Small intestine (tissue), 7 donors: ENCODE data around the gene AGPAT3. TPM values are rescaled to one million over a fixed set of nuclear protein-coding genes. Genes with fewer than 3 reads are reported as not detected.

Experiments
- DNase-seq, 2 donors: peaks; one replicate each; pipeline versions ENCODE4 v3.0.0 to v3.0.0-alpha.2; 2013
- FAIRE-seq: peaks from 2 replicates; lab custom pipeline; 2012; peaks lifted over from hg19 to GRCh38; lab: Jason Lieb, UNC
- H3K27ac ChIP-seq, 3 donors: one replicate each; pipeline ENCODE4 v1.5.1; 2013; ENCODE audit warnings: low read length in 2 of 3, mild to moderate bottlenecking in 2 of 3, control low read depth in 1 of 3, inconsistent platforms in 1 of 3, low read depth in 1 of 3, moderate library complexity in 1 of 3
- H3K27me3 ChIP-seq, 3 donors: one replicate each; pipeline ENCODE4 v1.6.1; 2013; ENCODE audit warnings: low read length in 3 of 3, inconsistent platforms in 1 of 3; ENCODE audit not compliant: control insufficient read depth in 3 of 3, insufficient read depth in 3 of 3
- H3K36me3 ChIP-seq, 3 donors: one replicate each; pipeline ENCODE4 v1.6.1; 2013; ENCODE audit warnings: low read length in 3 of 3, inconsistent platforms in 1 of 3, low read depth in 1 of 3, mild to moderate bottlenecking in 1 of 3, moderate library complexity in 1 of 3; ENCODE audit not compliant: control insufficient read depth in 3 of 3, insufficient read depth in 2 of 3
- H3K4me1 ChIP-seq, 3 donors: one replicate each; pipeline ENCODE4 v1.6.1; 2013; ENCODE audit warnings: low read length in 2 of 3, inconsistent platforms in 1 of 3, low read depth in 1 of 3, mild to moderate bottlenecking in 1 of 3, moderate library complexity in 1 of 3; ENCODE audit not compliant: control insufficient read depth in 3 of 3, insufficient read depth in 2 of 3
- H3K4me3 ChIP-seq, 3 donors: one replicate each; pipeline ENCODE4 v1.5.1; 2013; ENCODE audit warnings: low read length in 3 of 3, control low read depth in 1 of 3, inconsistent platforms in 1 of 3, low read depth in 1 of 3, mild to moderate bottlenecking in 1 of 3, moderate library complexity in 1 of 3
- H3K9me3 ChIP-seq, 2 donors: one replicate each; pipeline ENCODE4 v1.6.1; 2013; ENCODE audit warnings: low read depth in 1 of 2, low read length in 1 of 2; ENCODE audit not compliant: control insufficient read depth in 2 of 2, insufficient read depth in 1 of 2
- WGBS, 3 donors: extraction: QIAGEN DNeasy Blood & Tissue Kit; methylation state at CpG; one replicate each; pipeline ENCODE4 v1.1.7; 2013; 5-methylcytosine and 5-hydroxymethylcytosine counted together
- polyA plus RNA-seq, 4 donors: library from polyadenylated mRNA; stranded (reverse) in 3 of 4; unstranded in 1 of 4; fragments of 200-250 nt in 3 of 4; fragments of 120-200 nt in 1 of 4; gene quantifications; one replicate each; pipeline versions ENCODE4 v1.2.1 to v1.2.3, GENCODE V29; 2013
- donor health status: healthy with polysubstance abuse.
- donor health status: control.
- donor health status: control.
- donor health status: Bipolar disorder and iron deficiency.
- donor health status: healthy.

The AGPAT3 gene
- polyA plus RNA-seq, 4 donors, result 21.3 to 93.2 (median 42.8) TPM

DNA sequence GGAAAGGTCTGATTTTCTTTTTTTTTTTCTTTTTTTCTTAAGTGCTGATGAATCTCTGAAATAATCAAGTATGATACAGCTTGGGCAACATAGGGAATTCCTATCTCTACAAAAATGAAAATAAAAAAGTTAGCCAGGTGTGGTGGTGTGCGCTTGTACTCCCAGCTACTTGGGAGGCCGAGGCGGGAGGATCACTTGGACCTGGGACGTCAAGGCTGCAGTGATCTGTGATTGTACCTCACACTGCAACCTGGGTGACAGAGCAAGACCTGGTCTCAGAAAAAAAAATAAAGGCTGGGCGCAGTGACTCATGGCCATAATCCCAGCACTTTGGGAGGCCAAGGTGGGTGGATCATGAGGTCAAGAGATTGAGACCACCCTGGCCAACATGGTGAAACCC is 153.1 kb downstream of the AGPAT3 start:
- peaks cover 0 to 9% (median 3%) of the 10 kb centered on the region in 3 donors for H3K4me1 ChIP-seq
- DNase-seq (no peak), FAIRE-seq (no peak)
- no peaks in the 10 kb centered on the region for H3K27me3 ChIP-seq
- no peak overlapping the region for H3K27ac ChIP-seq
- WGBS, 3 donors, result 92 to 98% (median 93%) methylated on average over 5 of the region's 5 CpGs
- no peak overlapping the region for H3K4me3 ChIP-seq
- peaks cover 0 to 7% (median 0%) of the 10 kb centered on the region in 3 donors for H3K36me3 ChIP-seq
- H3K9me3 ChIP-seq, result no peaks in the 10 kb centered on the region

GRCh38 chr21:44018813-44019567 is 154.0 kb downstream of the AGPAT3 start:
- peaks cover 0 to 7% (median 0%) of the 10 kb centered on the region in 3 donors for H3K36me3 ChIP-seq
- DNase-seq (no peak), FAIRE-seq (no peak)
- peaks cover 0 to 7% (median 3%) of the 10 kb centered on the region in 3 donors for H3K4me1 ChIP-seq
- 74 to 81% (median 78%) methylated on average over 10 of the region's 10 CpGs for WGBS, 3 donors
- no peak overlapping the region for H3K4me3 ChIP-seq
- H3K27ac ChIP-seq, result no peak overlapping the region
- no peaks in the 10 kb centered on the region for H3K27me3 ChIP-seq
- no peaks in the 10 kb centered on the region for H3K9me3 ChIP-seq

- no peak overlapping the region for H3K4me3 ChIP-seq
- H3K4me1 ChIP-seq, result peaks cover 2 to 7% (median 2%) of the 10 kb centered on the region in 3 donors
- no peak for FAIRE-seq
- H3K27me3 ChIP-seq, result no peaks in the 10 kb centered on the region
- WGBS, 3 donors, result 85 to 96% (median 93%) methylated on average over 8 of the region's 8 CpGs
- H3K27ac ChIP-seq, result no peak overlapping the region
- DNase-seq, result no peak
- H3K9me3 ChIP-seq, result no peaks in the 10 kb centered on the region
- peaks cover 0 to 9% (median 0%) of the 10 kb centered on the region in 3 donors for H3K36me3 ChIP-seq
These were observed 154.5 kb downstream of the AGPAT3 start for GRCh38 chr21:44019568-44019958.

DNA sequence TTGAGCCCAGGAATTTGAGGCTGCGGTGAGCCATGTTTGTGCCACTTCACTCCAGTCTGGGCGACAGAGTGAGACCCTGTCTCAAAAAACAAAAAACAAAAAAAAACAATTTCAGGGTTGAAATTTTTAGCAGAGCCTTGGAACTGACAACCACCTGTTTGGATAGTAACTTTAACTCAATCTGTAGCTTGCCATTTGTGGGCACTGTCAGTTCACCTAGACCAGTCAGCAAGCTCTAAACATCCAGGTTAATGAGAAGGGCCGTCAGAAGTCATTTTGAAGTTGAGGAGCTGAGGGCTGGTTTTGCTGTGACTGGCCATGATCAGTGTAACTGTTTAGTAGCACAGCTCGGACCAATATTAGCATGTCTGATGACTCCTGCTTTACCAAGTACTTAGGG is 155.5 kb downstream of the AGPAT3 start:
- Histone ChIP-seq H3K27ac (no peak overlapping the region), H3K4me3 (no peak overlapping the region), H3K36me3 (peaks cover 0 to 13% (median 0%) of the 10 kb centered on the region in 3 donors), H3K4me1 (peaks cover 2 to 10% (median 7%) of the 10 kb centered on the region in 3 donors), H3K9me3 (no peaks in the 10 kb centered on the region), H3K27me3 (no peaks in the 10 kb centered on the region)
- WGBS, 3 donors, result 77 to 86% (median 85%) methylated on average over 4 of the region's 4 CpGs
- no peak for FAIRE-seq
- no peak for DNase-seq

- Histone ChIP-seq H3K27ac (no peak overlapping the region), H3K9me3 (no peaks in the 10 kb centered on the region), H3K36me3 (peaks cover 0 to 10% (median 0%) of the 10 kb centered on the region in 3 donors), H3K4me1 (peaks cover 2 to 12% (median 8%) of the 10 kb centered on the region in 3 donors), H3K4me3 (no peak overlapping the region), H3K27me3 (no peaks in the 10 kb centered on the region)
- 70 to 82% (median 75%) methylated on average over 1 of the region's 1 CpG for WGBS, 3 donors
- DNase-seq (no peak), FAIRE-seq (no peak)
These were observed 156.0 kb downstream of the AGPAT3 start for GRCh38 chr21:44021064-44021463.

- peaks cover 0 to 3% of the 10 kb centered on the region in 2 donors for H3K9me3 ChIP-seq
- H3K27ac ChIP-seq, result no peak overlapping the region
- H3K36me3 ChIP-seq, result peaks cover 0 to 15% (median 0%) of the 10 kb centered on the region in 3 donors
- DNase-seq (no peak), FAIRE-seq (no peak)
- peaks cover 2 to 14% (median 8%) of the 10 kb centered on the region in 3 donors for H3K4me1 ChIP-seq
- 57 to 70% (median 58%) methylated on average over 1 of the region's 1 CpG for WGBS, 3 donors
- no peak overlapping the region for H3K4me3 ChIP-seq
- no peaks in the 10 kb centered on the region for H3K27me3 ChIP-seq
These were observed 159.2 kb downstream of the AGPAT3 start for GRCh38 chr21:44024257-44024656.

DNA sequence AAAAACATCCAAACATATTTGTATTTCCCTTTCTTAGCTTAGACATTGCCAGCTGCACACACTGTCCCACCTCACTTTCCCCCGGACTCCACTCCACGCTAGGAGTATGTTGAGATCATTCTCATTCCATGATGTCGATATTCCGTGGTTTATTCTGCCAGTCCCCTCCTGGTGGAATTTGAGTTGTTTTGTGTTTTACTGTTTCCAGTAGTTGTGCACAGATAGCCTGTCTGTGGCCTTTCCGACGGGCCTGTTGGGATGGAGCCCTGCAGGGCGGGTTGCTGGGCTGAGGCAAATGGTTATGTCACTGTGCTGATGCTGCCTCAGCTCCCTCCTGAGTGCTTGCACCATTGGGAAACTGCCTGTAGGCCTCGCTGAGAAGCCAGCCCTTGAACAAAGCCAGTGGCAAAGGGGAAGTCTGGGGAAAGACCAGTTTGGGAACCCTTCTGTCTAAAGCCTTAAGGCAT is 159.9 kb downstream of the AGPAT3 start:
- H3K9me3 ChIP-seq, result peaks cover 0 to 3% of the 10 kb centered on the region in 2 donors
- H3K4me1 ChIP-seq, result peaks cover 2 to 14% (median 8%) of the 10 kb centered on the region in 3 donors
- H3K27me3 ChIP-seq, result no peaks in the 10 kb centered on the region
- no peak overlapping the region for H3K4me3 ChIP-seq
- 58 to 91% (median 79%) methylated on average over 8 of the region's 8 CpGs for WGBS, 3 donors
- H3K27ac ChIP-seq, result peak overlapping the region in 1 of 3 donors; percentile 71
- DNase-seq (no peak), FAIRE-seq (no peak)
- H3K36me3 ChIP-seq, result peaks cover 0 to 13% (median 0%) of the 10 kb centered on the region in 3 donors

- FAIRE-seq (no peak), DNase-seq (no peak)
- 95 to 96% (median 96%) methylated on average over 8 of the region's 8 CpGs for WGBS, 3 donors
- H3K4me3 ChIP-seq, result no peak overlapping the region
- peaks cover 0 to 20% (median 3%) of the 10 kb centered on the region in 3 donors for H3K36me3 ChIP-seq
- H3K4me1 ChIP-seq, result peaks cover 2 to 10% (median 8%) of the 10 kb centered on the region in 3 donors
- no peaks in the 10 kb centered on the region for H3K27me3 ChIP-seq
- H3K27ac ChIP-seq, result no peak overlapping the region
- peaks cover 0 to 3% of the 10 kb centered on the region in 2 donors for H3K9me3 ChIP-seq
These were observed 162.7 kb downstream of the AGPAT3 start for GRCh38 chr21:44027607-44028286.
